ENCODE measurements around the gene ARHGAP28.

Gene ARHGAP28

DNA sequence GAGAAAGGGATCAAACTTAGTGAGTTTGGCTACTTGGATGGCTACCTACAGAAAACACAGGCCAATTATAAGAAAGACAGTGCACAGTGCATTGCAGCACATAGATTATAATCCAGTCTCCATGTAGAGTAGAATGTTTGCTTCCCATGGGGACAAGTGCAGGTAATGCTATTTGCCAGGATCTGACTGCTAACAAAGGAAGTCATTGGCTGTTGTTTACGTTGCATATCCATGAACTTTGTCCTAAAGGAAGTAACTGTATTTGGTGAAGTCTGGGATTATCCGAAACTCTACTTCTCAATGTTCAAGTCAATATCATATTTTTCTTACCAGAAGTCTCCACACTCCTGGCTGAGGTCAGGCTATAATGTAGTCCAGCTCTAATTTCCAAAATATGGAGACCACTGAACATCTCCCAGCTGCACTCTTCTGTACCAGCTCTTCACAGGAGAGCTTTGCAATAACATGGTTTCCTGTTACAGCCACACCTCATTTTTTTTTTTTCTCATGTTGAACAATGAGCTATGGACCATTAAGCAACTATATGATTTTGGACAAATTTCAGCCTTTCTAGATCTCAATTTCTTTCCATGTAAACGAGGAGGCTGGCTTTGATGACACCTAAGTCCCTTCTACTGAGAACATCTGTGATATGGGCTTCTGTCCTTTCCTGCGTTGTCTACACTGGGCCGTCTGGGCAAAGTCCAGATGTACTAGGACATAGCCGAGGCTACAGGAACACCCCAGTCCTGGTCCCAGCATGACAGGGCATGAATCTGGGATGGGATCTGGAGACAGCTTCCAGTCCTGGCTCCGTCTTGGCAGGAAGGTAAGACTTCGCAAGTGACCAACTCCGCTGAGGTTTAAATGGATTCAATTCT, 233.3 kb downstream of the ARHGAP28 start:
- no peak for TF ChIP-seq CTCF (IDR thresholded peaks at IDR 0.05; ENCODE audit: low read depth, low read length, missing control alignments)
- Histone ChIP-seq H3K36me3 (replicated peaks) (peaks cover 2% of the 10 kb centered on the region), H3K4me3 (ENCODE audit: low read depth, low read length) (no peak overlapping the region), H3K27ac (no peak overlapping the region), H3K27me3 (replicated peaks) (no peaks in the 10 kb centered on the region)
- in situ Hi-C loops (cut with HindIII; ENCODE audit: low pct_ligation_motif_present, low sequenced_read_pairs), result no loop called here
- DNase-seq, result no peak

DNA sequence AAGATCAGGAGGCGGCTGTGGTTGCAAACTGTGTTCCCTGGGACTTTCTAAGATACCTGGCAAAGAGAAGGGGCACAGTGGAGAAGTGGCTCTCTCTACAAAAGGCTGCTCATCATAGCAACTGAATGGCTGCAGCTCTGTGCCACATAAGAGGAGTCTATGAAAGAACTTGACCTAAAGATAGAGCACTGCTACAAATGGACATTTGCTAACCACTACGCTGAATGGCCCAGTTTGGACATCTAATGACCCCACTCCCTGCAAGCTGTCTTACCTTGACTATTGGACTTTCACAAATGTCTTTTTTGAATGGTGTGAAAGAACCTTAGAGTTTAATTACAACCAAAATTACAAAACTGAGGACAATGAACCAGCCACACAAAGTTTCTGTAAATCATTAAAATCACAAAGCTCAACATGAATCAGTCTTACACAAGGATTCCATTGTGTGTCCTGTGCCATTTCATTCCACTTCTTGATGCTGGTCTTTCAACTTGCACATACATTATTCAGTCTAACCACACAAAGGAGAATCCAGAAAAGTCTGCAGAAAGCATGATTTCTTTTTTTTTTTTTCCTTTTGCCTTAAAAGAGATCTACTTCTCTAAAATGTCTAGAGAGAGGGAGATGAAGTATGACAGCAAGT, 234.1 kb downstream of the ARHGAP28 start:
- H3K4me3 ChIP-seq (ENCODE audit: low read depth, low read length), result no peak overlapping the region
- no peak for DNase-seq
- H3K36me3 ChIP-seq (replicated peaks), result peaks cover 2% of the 10 kb centered on the region
- in situ Hi-C loops (cut with HindIII; ENCODE audit: low pct_ligation_motif_present, low sequenced_read_pairs), result no loop called here
- no peaks in the 10 kb centered on the region for H3K27me3 ChIP-seq (replicated peaks)
- H3K27ac ChIP-seq, result no peak overlapping the region
- no peak for TF ChIP-seq CTCF (IDR thresholded peaks at IDR 0.05; ENCODE audit: low read depth, low read length, missing control alignments)
